GM10266 (cell line): Measurements from ENCODE around the gene EML1.

Source experiments
- DNase-seq: peaks from one replicate; pipeline ENCODE4 v3.0.0; 2012; ENCODE audit errors: extremely low spot score
- TF ChIP-seq, protein P1 (sequence below): IDR thresholded peaks from 2 replicates; pipeline ENCODE4 v1.5.1; 2012; ENCODE audit warnings: mild to moderate bottlenecking, low read depth; ENCODE audit not compliant: control insufficient read depth, insufficient read depth; ENCODE audit errors: missing control alignments

EML1 gene

DNA sequence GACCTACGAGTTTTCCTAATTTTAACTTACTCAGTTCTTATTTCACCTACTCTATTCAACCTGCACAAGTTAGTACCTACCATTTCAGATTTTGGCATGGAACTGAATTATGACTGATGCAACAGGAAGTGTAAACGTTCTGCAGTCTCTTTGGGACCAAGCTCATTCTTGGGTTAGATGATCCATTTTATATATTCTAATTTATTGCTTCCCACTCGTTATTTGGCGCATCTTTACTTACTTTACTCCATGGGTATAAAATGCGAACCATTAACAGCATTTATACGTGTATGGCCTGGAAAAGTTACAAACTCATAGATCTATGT, 1.0 kb upstream of the EML1 start:
- TF ChIP-seq, protein P1, sequence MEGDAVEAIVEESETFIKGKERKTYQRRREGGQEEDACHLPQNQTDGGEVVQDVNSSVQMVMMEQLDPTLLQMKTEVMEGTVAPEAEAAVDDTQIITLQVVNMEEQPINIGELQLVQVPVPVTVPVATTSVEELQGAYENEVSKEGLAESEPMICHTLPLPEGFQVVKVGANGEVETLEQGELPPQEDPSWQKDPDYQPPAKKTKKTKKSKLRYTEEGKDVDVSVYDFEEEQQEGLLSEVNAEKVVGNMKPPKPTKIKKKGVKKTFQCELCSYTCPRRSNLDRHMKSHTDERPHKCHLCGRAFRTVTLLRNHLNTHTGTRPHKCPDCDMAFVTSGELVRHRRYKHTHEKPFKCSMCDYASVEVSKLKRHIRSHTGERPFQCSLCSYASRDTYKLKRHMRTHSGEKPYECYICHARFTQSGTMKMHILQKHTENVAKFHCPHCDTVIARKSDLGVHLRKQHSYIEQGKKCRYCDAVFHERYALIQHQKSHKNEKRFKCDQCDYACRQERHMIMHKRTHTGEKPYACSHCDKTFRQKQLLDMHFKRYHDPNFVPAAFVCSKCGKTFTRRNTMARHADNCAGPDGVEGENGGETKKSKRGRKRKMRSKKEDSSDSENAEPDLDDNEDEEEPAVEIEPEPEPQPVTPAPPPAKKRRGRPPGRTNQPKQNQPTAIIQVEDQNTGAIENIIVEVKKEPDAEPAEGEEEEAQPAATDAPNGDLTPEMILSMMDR: no peak
- DNase-seq: no peak

DNA sequence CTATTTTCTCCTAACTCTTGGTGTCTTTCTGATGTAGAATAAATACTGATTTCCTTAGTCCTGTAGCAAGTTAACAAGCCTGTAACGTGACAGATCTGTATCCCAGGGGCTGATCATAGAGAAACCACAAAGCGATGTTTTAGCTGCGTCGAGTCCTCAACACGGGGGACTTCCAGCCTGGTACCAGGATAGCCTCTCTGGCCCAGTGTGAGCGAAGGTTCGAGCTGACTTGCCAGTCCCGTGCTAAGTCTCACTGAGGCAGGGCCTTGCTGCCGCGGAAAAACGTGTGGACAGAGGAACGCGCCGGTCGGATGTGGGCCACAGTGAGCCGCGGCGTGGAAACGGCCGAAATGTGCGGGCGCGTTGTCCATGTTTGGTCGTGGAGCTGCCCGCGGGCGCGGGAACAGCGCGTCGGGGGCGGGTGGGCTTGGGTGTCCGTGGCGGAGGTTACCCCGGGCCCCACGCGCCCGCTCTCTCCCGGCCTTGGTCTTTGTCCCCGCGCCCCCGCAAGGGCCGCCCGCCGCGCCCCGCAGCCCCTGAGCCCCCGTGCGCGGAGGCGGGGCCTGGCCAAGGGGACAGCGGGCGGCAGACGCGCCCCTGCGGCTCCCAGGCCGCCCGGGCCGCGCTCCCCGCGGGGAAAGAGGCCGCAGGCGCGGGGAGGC, 531 bp upstream of the EML1 start:
- no peak for DNase-seq
- TF ChIP-seq, protein P1: no peak

DNA sequence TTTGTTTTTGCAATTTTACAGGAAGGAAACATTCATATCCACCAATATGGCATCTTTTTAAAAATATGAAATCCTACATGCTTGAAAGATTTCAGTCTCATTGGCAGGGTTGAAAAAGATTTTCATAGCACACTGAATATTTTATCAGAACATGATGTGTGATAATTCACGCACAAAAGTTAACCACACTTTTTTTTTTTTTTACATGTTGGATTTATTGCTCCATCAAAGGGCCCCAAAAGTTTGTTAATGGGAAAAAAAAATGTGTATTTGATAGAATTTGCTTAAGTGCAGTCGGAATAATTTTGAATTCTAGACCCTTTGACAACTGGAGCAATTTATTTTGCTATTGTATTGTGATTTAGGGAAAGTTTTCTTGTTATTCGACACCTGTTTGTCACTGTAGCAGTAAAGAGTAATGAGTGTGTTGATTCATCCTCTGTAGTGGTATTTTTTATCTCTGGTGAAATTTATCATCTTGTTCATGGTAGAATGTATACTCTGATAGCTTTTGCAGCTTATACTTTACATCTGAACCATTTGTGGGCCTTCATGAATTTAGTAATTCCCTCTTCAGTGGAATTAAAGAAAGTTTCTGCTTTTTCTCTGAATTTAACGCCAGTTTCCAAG, 1.1 kb downstream of the EML1 start:
- TF ChIP-seq, protein P1: no peak
- DNase-seq: no peak

DNA sequence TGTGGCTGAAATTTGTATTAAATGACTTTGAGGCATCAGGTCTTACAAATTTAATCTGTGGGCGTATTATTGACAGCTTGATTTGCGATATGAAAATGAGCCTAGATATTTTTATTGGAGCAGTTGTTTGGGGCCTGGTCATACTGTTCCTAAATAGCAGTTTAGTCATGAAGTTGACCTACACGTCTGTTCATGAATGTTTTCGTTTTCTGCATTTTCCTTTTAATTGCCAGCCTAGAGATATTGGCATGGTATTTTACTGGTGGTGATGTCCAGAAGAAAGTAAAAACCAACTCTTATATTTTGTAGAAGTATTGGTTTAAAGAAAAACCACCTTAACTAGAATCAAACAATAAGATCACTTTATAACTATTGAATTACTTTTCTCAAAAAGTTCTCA, 1.8 kb downstream of the EML1 start:
- no peak for DNase-seq
- TF ChIP-seq, protein P1: no peak

DNA sequence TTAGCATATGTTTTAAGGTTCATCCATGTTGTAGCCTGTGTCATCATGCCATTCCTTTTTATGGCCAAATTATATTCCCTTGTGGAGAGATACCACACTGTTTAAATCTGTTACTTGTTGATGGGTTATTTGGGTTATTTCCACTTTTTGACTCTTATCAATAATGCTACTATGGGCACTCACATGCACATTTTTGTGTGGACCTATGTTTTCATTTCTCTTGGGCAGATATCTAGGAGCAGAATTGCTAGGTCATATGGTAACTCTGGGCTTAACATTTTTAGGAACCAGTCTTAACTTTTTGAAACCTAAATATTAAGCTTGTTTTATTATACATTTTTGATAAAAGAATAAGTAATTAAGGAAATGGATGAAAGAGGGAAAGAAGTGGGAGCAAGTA, 4.0 kb downstream of the EML1 start:
- TF ChIP-seq, protein P1: no peak
- DNase-seq: no peak

DNA sequence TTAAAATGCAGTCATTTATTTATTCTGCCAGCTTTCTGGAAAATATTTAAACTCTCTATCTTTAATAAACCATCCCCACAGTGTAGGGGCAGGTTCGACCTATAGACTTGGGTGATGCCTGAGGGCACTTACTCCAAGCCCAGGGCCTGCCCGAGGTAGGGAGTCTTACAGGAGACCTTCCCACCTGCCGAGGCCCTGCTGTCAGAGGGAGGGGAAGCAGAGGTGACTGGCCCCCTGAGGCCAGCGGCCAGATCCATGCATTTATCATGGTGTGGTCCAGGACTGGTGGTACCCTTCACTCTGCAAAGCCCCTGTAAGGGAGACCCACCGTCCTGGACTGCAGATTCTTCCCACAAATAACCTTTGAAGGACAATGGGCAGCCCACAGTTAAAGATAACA, 7.6 kb downstream of the EML1 start:
- no peak for DNase-seq
- TF ChIP-seq, protein P1: no peak

DNA sequence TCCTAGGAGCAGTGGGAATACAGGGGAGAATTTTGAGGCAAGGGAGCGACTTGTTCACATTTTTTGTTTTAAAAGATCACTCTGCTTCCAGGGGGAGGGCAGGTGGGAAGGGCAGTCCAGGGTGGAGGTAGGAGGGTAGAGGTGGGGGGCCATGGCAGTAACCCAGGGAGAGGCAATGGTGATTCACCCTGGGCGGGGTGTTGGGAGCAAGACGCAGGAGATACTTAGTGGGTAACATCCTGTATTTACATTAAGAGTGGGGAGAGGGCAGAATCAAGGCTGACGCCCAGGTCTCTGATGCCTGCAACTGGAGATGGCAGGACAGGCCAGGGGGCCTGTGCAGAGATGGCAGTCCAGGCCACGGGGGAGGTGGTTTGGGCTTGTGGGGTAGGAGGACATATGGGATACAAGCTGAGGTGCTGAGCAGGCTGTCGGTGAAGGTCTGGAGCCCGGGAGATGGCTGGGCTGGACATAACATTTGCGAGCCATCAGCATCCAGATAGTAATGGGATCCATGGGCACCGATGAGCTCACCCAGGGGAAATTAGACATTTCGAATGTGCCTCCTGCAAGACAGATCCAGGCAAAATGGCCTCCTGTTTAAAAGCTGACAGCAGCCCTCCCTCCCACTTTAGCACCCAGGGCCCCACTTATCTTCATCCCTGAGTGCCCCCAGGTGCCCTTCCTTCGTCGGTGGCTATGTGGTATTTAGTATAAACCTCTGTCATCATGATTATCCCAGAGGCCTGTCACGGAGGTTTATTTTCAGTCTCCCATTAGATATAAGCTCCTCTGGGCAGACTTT, 9.3 kb downstream of the EML1 start:
- TF ChIP-seq, protein P1: no peak
- no peak for DNase-seq
